ENCODE measurements around the gene GBF1.

Gene GBF1

GRCh38 chr10:102426803-102427287 lies 181.5 kb downstream of the GBF1 start:
- DNase-seq: no peak

- DNase-seq: no peak
Measured at GRCh38 chr10:102429468-102429867, 184.1 kb downstream of the GBF1 start.

DNA sequence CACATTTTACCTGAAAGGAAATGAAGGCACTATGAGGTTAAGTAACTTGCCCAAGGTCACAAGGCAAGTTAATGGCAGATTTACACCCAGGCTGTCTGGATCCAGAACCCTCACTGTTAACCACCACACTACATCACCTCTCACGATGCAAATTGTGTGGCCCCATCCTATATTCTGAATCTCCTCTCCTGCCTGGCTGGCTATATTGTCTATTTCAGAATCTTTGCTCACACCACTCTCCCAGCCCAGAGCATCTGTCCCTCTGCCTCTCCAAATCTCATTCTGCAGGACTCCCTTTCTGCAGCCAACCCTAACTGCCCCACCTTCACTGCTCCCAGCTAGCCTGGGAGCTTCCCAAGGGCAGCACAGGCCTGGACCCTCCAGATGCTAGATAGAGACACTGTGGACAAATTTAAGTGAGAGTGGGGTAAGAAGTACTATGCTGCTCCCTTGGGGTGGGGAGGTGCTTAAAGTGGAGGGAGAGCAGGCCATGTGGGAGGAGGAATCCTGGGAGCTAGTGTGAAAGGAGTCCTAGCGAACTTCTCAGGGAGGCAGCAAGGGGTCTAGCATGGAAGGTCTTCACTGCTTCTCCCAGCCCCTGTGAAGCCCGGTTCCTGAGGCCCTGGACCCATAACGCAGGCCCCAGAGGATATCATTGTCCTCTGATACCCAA lies 186.3 kb downstream of the GBF1 start:
- DNase-seq: no peak
